ENCODE results near the gene ARSG. TPM values are rescaled to one million over a fixed set of nuclear protein-coding genes. Genes with fewer than 3 reads are reported as not detected.

The ARSG gene
- total RNA-seq, 1 donor from 2014 or later, result 19.5 TPM

- H3K79me2 ChIP-seq (ENCODE audit: low read depth), result no peaks in the 10 kb centered on the region
- H3K4me2 ChIP-seq, result no peak overlapping the region
- H3K4me3 ChIP-seq, result no peak overlapping the region
- Mint-ChIP-seq H3K4me1 (peaks cover 9% of the 10 kb centered on the region), H3K27me3 (ENCODE audit: insufficient read depth, low read depth) (peaks cover 2% of the 10 kb centered on the region), H3K9me3 (peaks cover 6% of the 10 kb centered on the region), H3K36me3 (peaks cover 27% of the 10 kb centered on the region), H3K27ac (no peak overlapping the region), H3K4me3 (no peak overlapping the region)
- H3K9ac ChIP-seq, result no peak overlapping the region
- H3F3A ChIP-seq (ENCODE audit: low read depth), result no peaks in the 10 kb centered on the region
- peaks cover 5% of the 10 kb centered on the region for H3K4me1 ChIP-seq
- no peak overlapping the region for H3K27ac ChIP-seq
- no peak overlapping the region for H2AFZ ChIP-seq (replicated peaks)
- no peaks in the 10 kb centered on the region for H3K9me3 ChIP-seq (ENCODE audit: low read depth)
- no peak for DNase-seq (ENCODE audit: low spot score)
- no peaks in the 10 kb centered on the region for H3K36me3 ChIP-seq
- H4K20me1 ChIP-seq (ENCODE audit: low read depth), result no peaks in the 10 kb centered on the region
- no peaks in the 10 kb centered on the region for H3K27me3 ChIP-seq
- TF ChIP-seq EZH2 (IDR thresholded peaks at IDR 0.05), result no peak
- TF ChIP-seq EZH2phosphoT487 (IDR thresholded peaks at IDR 0.05), result no peak
- TF ChIP-seq CTCF (IDR thresholded peaks at IDR 0.05), result no peak
Measured at GRCh38 chr17:68310152-68310551, 18.9 kb downstream of the ARSG start.

- peaks cover 5% of the 10 kb centered on the region for H3K4me1 ChIP-seq
- H3K27ac Mint-ChIP-seq, result no peak overlapping the region
Measured at GRCh38 chr17:68314916-68315535, 23.7 kb downstream of the ARSG start.

GRCh38 chr17:68315930-68316329 lies 24.6 kb downstream of the ARSG start:
- Mint-ChIP-seq H3K9me3 (no peaks in the 10 kb centered on the region), H3K27ac (no peak overlapping the region), H3K4me3 (no peak overlapping the region), H3K36me3 (peaks cover 6% of the 10 kb centered on the region), H3K4me1 (peaks cover 42% of the 10 kb centered on the region), H3K27me3 (ENCODE audit: insufficient read depth, low read depth) (peaks cover 3% of the 10 kb centered on the region)
- peaks cover 5% of the 10 kb centered on the region for H3K4me1 ChIP-seq
- no peak for DNase-seq (ENCODE audit: low spot score)
- H3F3A ChIP-seq (ENCODE audit: low read depth), result no peaks in the 10 kb centered on the region
- H3K9ac ChIP-seq, result no peak overlapping the region
- H3K4me3 ChIP-seq, result no peak overlapping the region
- TF ChIP-seq EZH2 (IDR thresholded peaks at IDR 0.05) (no peak), CTCF (IDR thresholded peaks at IDR 0.05) (no peak), EZH2phosphoT487 (IDR thresholded peaks at IDR 0.05) (no peak)
- H3K36me3 ChIP-seq, result no peaks in the 10 kb centered on the region
- H2AFZ ChIP-seq (replicated peaks), result no peak overlapping the region
- H4K20me1 ChIP-seq (ENCODE audit: low read depth), result no peaks in the 10 kb centered on the region
- H3K27me3 ChIP-seq, result no peaks in the 10 kb centered on the region
- H3K79me2 ChIP-seq (ENCODE audit: low read depth), result no peaks in the 10 kb centered on the region
- H3K4me2 ChIP-seq, result no peak overlapping the region
- H3K9me3 ChIP-seq (ENCODE audit: low read depth), result no peaks in the 10 kb centered on the region
- no peak overlapping the region for H3K27ac ChIP-seq

More at GRCh38 chr17:68314916-68315535, 23.7 kb downstream of the ARSG start:
- H3K9me3 Mint-ChIP-seq, result no peaks in the 10 kb centered on the region
- H4K20me1 ChIP-seq (ENCODE audit: low read depth), result no peaks in the 10 kb centered on the region
- no peak for DNase-seq (ENCODE audit: low spot score)
- H3K27ac ChIP-seq, result no peak overlapping the region
- peaks cover 11% of the 10 kb centered on the region for H3K36me3 Mint-ChIP-seq
- no peak overlapping the region for H3K4me2 ChIP-seq
- no peak overlapping the region for H3K4me3 ChIP-seq
- H3F3A ChIP-seq (ENCODE audit: low read depth), result no peaks in the 10 kb centered on the region
- H3K4me3 Mint-ChIP-seq, result no peak overlapping the region
- TF ChIP-seq CTCF (IDR thresholded peaks at IDR 0.05), result no peak
- no peak for TF ChIP-seq EZH2phosphoT487 (IDR thresholded peaks at IDR 0.05)
- no peak for TF ChIP-seq EZH2 (IDR thresholded peaks at IDR 0.05)
- no peaks in the 10 kb centered on the region for H3K9me3 ChIP-seq (ENCODE audit: low read depth)
- no peaks in the 10 kb centered on the region for H3K79me2 ChIP-seq (ENCODE audit: low read depth)
- H3K27me3 Mint-ChIP-seq (ENCODE audit: insufficient read depth, low read depth), result peaks cover 3% of the 10 kb centered on the region
- H2AFZ ChIP-seq (replicated peaks), result no peak overlapping the region
- no peaks in the 10 kb centered on the region for H3K36me3 ChIP-seq
- peaks cover 32% of the 10 kb centered on the region for H3K4me1 Mint-ChIP-seq
- no peaks in the 10 kb centered on the region for H3K27me3 ChIP-seq
- no peak overlapping the region for H3K9ac ChIP-seq
